ENCODE data around the gene SCGB2A2.

Gene SCGB2A2

DNA sequence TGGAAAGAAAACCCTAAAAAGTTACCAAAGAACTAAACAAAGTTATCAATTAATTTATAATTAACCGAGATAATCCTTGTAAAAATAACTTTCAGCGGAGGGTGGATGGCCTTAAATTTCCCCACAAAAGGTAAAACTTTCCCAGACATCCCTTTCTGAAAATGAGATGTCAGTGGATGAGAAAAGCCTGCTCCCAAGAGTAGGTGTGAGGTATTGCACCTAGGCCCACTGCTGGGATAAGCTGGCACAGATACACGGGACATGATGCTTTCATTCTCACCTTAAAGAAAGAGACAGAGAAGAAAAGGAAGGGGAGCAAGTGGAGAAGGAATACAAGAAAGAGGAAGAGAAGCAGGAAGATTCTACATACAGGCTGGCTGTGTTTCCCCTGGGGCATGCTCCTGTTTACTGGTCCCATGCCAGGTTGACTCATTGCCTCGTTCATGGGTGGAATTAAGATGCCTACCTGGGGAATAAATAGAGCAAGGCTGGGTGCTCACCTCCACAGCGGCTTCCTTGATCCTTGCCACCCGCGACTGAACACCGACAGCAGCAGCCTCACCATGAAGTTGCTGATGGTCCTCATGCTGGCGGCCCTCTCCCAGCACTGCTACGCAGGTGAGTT lies at the start of gene SCGB2A2:
TSS of gene SCGB2A2 (plus strand) at position 505 of the 625 bp plus-strand sequence. CDS start at position 564, 59 bp downstream.
- TF ChIP-seq, protein P1, sequence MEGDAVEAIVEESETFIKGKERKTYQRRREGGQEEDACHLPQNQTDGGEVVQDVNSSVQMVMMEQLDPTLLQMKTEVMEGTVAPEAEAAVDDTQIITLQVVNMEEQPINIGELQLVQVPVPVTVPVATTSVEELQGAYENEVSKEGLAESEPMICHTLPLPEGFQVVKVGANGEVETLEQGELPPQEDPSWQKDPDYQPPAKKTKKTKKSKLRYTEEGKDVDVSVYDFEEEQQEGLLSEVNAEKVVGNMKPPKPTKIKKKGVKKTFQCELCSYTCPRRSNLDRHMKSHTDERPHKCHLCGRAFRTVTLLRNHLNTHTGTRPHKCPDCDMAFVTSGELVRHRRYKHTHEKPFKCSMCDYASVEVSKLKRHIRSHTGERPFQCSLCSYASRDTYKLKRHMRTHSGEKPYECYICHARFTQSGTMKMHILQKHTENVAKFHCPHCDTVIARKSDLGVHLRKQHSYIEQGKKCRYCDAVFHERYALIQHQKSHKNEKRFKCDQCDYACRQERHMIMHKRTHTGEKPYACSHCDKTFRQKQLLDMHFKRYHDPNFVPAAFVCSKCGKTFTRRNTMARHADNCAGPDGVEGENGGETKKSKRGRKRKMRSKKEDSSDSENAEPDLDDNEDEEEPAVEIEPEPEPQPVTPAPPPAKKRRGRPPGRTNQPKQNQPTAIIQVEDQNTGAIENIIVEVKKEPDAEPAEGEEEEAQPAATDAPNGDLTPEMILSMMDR (IDR thresholded peaks at IDR 0.05; ENCODE audit: low read depth, low read length): no peak
- H3K4me3 ChIP-seq (ENCODE audit: low read depth, low read length): no peak within 1 kb of the TSS

DNA sequence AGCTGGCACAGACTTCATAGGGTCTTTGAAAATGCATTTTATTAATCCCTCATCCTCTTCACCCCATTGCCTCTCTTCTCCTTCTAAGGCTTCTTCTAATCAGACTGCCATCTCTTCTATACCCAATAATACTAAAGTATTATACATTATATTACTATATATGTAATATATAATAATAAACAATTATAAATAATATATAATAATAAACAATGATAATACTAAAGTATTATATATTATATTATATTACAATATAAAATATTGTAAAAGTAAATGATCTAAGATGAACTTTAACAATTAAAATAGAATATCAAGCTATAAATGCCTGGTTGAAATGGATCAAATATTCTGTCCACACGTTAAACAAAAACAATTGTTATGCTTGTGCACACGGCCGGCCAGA lies 48.5 kb upstream of the SCGB2A2 start:
- no peak overlapping the region for H3K4me3 ChIP-seq (ENCODE audit: low read depth, low read length)
- TF ChIP-seq, protein P1 (IDR thresholded peaks at IDR 0.05; ENCODE audit: low read depth, low read length): no peak

DNA sequence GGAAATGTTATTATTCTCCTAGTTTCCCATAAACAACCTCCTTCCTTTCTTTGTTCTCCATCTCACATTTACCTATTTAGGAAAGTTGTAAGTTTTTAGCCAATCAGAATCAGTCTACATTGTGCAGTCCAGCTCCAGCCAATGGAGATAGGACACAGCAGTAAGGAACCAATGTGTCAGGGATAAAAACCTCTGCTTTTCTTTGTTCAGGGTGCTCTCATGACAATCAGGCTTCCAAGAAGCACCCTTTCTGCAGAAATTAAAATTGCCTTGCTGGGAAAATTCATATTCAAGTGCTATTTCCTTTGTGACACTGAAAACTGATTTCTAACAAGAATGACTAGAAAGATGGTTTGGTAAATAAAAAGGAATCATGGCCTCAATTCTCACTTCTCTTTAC lies 46.9 kb upstream of the SCGB2A2 start:
- TF ChIP-seq, protein P1 (IDR thresholded peaks at IDR 0.05; ENCODE audit: low read depth, low read length): no peak
- H3K4me3 ChIP-seq (ENCODE audit: low read depth, low read length): no peak overlapping the region

DNA sequence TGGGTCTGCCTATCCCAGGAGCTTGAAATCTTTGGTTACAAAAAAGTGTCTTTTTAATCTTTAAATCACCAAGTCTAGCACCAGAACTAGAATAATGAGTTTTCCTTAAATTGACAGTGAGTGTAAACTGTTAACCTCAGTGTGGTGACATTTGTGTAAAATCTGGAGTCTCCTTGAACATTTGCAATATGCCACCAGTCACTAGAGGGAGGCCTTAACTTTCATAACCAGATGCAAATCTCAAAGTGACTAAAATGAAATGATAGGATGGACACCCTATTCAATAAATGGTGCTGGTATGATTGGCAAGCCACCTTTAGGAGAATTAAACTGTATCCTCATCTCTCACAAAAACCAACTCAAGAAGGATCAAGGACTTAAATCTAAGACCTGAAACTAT lies 36.2 kb upstream of the SCGB2A2 start:
- H3K4me3 ChIP-seq (ENCODE audit: low read depth, low read length): no peak overlapping the region
- TF ChIP-seq, protein P1 (IDR thresholded peaks at IDR 0.05; ENCODE audit: low read depth, low read length): no peak

DNA sequence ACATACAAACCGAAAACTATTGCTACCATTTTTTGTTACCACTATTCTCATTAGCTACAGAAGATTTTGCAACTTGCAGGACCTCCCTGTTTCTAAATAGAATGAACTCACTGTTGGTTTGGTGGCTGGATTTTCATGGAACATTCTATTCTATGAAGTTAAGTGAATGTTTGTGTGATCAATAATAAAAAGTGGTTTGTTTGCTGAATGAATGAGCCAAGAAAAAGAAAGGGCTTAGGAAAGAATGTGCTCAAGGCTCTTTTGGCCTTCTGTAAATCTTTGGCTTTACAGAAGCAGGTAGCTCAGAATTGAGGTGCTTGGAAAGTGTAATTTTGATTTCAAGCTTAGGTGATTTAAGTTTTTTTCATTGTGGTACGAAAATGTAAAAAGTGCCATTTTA lies 33.8 kb upstream of the SCGB2A2 start:
- no peak overlapping the region for H3K4me3 ChIP-seq (ENCODE audit: low read depth, low read length)
- TF ChIP-seq, protein P1 (IDR thresholded peaks at IDR 0.05; ENCODE audit: low read depth, low read length): no peak

DNA sequence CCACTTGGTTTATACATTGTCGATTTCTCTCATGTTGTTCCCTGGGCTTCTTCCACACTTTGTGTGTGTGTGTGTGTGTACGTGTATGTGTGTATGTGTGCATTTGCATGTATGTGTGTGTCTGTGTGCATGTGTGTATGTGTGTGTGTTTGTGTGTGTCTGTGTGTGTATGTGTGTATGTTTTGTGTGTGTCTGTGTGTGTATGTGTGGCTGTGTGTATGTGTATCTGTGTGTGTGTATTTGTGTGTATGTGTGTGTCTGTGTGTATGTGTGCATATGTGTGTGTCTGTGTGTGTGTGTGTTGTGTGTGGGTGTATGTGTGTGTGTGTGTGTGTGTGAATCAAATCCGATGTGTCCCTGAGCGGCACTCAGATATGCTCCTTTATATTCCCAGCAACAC lies 32.5 kb upstream of the SCGB2A2 start:
- no peak overlapping the region for H3K4me3 ChIP-seq (ENCODE audit: low read depth, low read length)
- TF ChIP-seq, protein P1 (IDR thresholded peaks at IDR 0.05; ENCODE audit: low read depth, low read length): 0 out of 2 replicates have a peak, but pooled peaks have one; percentile 1

DNA sequence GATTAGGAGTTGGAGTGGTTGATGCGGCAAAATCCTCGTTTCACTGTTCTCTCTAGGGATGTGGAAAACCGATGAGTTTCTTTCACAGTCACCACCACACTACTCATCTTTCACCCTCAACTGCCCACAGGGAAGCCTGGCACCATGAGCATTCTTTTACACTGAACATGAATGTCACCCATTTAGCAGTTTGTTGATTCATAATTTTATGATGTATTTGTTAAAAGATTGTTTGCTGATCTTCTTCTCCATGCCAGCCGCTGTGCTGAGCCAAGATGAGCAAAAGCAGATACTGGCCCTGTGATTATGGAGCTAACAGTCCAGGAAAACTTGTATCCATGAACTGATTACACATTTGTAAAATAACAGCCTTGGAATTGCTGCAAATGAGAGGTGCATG lies 31.8 kb upstream of the SCGB2A2 start:
- TF ChIP-seq, protein P1 (IDR thresholded peaks at IDR 0.05; ENCODE audit: low read depth, low read length): no peak
- H3K4me3 ChIP-seq (ENCODE audit: low read depth, low read length): no peak overlapping the region

Measured in WI38 (cell line).